ENCODE results near the gene DCLK1.

DNA sequence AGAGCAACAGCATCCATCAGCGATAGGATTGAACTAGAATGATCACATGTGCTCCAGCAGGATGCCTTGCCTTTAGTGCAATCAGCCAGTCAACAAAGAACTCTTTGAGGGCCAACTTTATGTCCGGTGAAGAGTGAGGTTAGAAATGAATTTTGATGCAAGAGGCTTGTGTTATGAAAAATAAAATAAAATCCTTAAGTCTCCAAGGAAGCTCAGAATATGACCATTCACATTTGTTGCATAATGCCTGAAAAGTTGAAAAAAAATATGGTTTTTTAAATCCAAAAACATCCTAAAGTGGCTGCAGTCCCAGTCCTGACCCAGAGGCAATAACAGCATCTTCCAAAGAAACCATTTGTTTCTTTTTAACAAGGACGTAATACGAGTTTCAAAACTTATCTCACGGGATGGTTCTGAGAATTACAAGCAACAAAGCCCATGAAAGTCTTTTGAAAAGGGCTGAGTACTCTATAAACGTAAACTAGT lies 61.3 kb downstream of the DCLK1 start:
- TF ChIP-seq, protein P1, sequence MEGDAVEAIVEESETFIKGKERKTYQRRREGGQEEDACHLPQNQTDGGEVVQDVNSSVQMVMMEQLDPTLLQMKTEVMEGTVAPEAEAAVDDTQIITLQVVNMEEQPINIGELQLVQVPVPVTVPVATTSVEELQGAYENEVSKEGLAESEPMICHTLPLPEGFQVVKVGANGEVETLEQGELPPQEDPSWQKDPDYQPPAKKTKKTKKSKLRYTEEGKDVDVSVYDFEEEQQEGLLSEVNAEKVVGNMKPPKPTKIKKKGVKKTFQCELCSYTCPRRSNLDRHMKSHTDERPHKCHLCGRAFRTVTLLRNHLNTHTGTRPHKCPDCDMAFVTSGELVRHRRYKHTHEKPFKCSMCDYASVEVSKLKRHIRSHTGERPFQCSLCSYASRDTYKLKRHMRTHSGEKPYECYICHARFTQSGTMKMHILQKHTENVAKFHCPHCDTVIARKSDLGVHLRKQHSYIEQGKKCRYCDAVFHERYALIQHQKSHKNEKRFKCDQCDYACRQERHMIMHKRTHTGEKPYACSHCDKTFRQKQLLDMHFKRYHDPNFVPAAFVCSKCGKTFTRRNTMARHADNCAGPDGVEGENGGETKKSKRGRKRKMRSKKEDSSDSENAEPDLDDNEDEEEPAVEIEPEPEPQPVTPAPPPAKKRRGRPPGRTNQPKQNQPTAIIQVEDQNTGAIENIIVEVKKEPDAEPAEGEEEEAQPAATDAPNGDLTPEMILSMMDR (IDR thresholded peaks at IDR 0.05), result no peak
- TF ChIP-seq POLR2A (IDR thresholded peaks at IDR 0.05), result no peak

Data from adrenal gland (tissue), 5 donors.